T-helper 1 cell treated with Interleukin-12 subunit alpha and Interleukin-12 subunit beta and Interleukin-4 antibody, amounts not matched to agents 30 μg/mL and 1 μg/mL, for 36 hours (primary cell): ENCODE results near the gene CARS2.
"Not testable (repeated sequence)": the region's sequence is repeated elsewhere in the genome, so short reads cannot be mapped to it uniquely, and the experiment has no call there.

Source experiments
- H3K27ac Mint-ChIP-seq: one replicate; pipeline ENCODE4 v1.8.0; 2021; ENCODE audit warnings: mild to moderate bottlenecking, mixed read lengths
- H3K27me3 Mint-ChIP-seq: one replicate; pipeline ENCODE4 v1.8.0; 2021; ENCODE audit warnings: low read depth, mixed read lengths
- H3K36me3 Mint-ChIP-seq: one replicate; pipeline ENCODE4 v1.8.0; 2021; ENCODE audit warnings: low read depth, mixed read lengths
- H3K4me1 Mint-ChIP-seq: one replicate; pipeline ENCODE4 v1.8.0; 2021; ENCODE audit warnings: low read depth, mixed read lengths
- H3K4me3 Mint-ChIP-seq: one replicate; pipeline ENCODE4 v1.8.0; 2021; ENCODE audit warnings: mild to moderate bottlenecking, moderate library complexity, mixed read lengths
- H3K9me3 Mint-ChIP-seq: one replicate; pipeline ENCODE4 v1.8.0; 2021; ENCODE audit warnings: mixed read lengths

The CARS2 gene, protein sequence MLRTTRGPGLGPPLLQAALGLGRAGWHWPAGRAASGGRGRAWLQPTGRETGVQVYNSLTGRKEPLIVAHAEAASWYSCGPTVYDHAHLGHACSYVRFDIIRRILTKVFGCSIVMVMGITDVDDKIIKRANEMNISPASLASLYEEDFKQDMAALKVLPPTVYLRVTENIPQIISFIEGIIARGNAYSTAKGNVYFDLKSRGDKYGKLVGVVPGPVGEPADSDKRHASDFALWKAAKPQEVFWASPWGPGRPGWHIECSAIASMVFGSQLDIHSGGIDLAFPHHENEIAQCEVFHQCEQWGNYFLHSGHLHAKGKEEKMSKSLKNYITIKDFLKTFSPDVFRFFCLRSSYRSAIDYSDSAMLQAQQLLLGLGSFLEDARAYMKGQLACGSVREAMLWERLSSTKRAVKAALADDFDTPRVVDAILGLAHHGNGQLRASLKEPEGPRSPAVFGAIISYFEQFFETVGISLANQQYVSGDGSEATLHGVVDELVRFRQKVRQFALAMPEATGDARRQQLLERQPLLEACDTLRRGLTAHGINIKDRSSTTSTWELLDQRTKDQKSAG

DNA sequence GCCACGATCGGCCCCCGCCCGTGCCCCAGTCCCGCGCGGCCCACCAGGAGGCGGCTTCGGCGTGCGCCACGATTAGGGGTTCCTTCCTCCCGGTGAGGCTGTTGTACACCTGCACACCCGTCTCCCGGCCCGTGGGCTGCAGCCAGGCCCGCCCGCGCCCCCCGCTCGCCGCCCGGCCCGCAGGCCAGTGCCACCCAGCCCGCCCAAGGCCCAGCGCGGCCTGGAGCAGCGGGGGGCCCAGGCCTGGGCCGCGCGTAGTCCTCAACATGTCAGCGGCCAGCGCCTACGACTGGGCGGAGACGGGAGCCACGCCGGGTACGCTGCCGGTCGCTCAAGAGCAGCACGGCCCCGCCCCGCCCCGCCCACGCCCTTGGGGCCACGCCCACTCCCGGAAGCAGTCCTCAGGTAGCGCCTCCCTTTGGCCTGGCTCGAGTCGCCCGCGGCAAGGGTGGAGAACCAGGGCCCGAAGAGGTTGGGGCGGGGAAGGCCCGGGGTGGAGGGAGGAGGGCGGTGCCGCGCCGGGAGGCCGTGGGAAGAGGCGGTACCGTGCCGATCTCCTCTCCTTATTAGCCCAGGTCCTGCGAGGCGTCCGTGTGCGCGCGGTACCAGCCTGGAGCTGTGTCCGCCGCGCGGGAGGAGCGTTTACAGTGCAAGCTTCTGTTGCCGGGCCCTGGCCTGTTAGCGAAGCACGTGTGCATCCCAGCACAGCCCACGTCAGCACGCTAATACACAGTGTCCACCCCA is at the start of gene CARS2:
Gene CARS2 (minus strand): TSS at position 291 of the 744 bp plus-strand sequence. CDS start 23 bp downstream, at position 268.
- H3K27ac Mint-ChIP-seq = peak within 1 kb of the TSS; percentile 84
- no peaks in the 10 kb centered on the region for H3K9me3 Mint-ChIP-seq
- peaks cover 16% of the 10 kb centered on the region for H3K36me3 Mint-ChIP-seq
- H3K27me3 Mint-ChIP-seq = no peaks in the 10 kb centered on the region
- peaks cover 26% of the 10 kb centered on the region for H3K4me1 Mint-ChIP-seq
- peak within 1 kb of the TSS; percentile 89 for H3K4me3 Mint-ChIP-seq

DNA sequence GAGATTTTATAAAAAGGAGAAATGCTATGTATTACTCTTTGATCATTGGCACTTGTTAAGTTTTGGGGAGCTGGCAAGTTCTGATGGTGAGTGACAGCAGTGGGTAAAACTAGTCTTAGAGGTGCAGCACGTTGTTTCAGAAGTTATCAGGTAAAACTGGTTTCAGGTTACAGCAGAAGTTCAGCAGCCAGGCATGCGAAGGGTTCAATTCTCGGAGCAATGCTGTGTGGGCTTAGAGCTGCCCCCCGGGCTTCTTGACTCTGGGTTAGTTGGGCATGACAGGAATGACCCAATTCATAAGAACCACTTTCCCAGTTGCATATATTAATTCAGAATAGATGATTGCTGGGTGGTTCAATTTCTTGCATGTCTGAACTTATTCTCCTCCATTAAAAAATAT is 42.4 kb upstream of the CARS2 start:
- peaks cover 15% of the 10 kb centered on the region for H3K9me3 Mint-ChIP-seq
- H3K27me3 Mint-ChIP-seq = peaks cover 5% of the 10 kb centered on the region
- H3K4me3 Mint-ChIP-seq = no peak overlapping the region
- H3K27ac Mint-ChIP-seq = no peak overlapping the region
- no peaks in the 10 kb centered on the region for H3K36me3 Mint-ChIP-seq
- no peaks in the 10 kb centered on the region for H3K4me1 Mint-ChIP-seq

DNA sequence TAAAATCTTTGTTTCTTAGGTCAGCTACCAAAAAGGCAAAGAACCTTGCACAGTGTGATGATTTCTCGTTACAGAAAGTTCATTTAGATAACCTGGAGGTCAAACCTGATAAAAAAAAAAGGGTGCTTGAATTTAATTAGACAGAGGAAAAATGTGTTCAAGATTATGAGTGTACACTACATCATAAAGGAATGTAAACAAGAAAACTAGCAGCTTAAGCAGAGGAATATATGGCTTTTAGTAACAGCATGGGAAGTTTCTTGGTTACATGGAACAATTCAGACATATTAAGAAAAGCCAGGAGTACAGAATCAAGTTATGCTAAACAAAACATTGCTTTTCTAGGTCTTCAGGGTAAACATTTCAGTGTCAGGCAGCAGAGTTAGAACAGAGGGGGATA is 40.5 kb upstream of the CARS2 start:
- H3K27ac Mint-ChIP-seq = no peak overlapping the region
- no peaks in the 10 kb centered on the region for H3K4me1 Mint-ChIP-seq
- no peak overlapping the region for H3K4me3 Mint-ChIP-seq
- H3K27me3 Mint-ChIP-seq = peaks cover 5% of the 10 kb centered on the region
- H3K36me3 Mint-ChIP-seq = no peaks in the 10 kb centered on the region
- H3K9me3 Mint-ChIP-seq = peaks cover 13% of the 10 kb centered on the region

DNA sequence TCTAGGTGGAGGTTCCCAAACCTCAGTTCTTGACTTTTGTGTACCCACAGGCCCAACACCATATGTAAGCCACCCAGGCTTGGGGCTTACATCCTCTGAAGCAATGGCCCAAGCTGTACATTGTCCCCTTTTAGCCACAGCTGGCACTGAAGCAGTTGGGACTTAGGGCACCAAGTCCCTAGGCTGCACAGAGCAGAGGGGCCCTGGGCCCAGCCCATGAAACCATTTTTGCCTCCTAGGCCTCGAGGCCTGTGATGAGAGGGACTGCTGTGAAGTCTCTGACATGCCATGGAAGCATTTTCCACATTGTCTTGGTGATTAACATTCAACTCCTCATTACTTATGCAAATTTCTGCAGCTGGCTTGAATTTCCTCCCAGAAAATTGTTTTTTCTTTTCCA is 37.8 kb upstream of the CARS2 start:
- no peaks in the 10 kb centered on the region for H3K36me3 Mint-ChIP-seq
- no peaks in the 10 kb centered on the region for H3K4me1 Mint-ChIP-seq
- no peak overlapping the region for H3K27ac Mint-ChIP-seq
- peaks cover 14% of the 10 kb centered on the region for H3K27me3 Mint-ChIP-seq
- H3K9me3 Mint-ChIP-seq = peaks cover 13% of the 10 kb centered on the region
- no peak overlapping the region for H3K4me3 Mint-ChIP-seq

DNA sequence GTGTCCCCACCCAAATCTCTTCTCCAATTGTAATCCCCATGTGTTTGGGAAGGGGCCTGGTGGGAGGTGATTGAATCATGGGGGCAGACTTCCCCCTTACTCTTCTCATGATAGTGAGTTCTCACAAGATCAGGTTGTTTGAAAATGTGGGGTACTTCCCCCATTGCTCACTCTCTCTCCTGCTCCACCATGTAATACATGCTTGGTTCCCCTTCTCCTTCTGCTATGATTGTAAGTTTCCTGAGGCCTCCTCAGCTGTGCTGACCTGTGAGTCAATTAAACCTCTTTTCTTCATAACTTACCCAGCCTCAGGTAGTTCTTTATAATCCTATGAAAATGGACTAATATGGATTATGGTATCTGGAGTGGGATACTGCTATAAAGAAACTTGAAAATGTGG is 31.6 kb upstream of the CARS2 start:
- Mint-ChIP-seq H3K36me3 (no peaks in the 10 kb centered on the region), H3K4me3 (no peak overlapping the region), H3K9me3 (no peaks in the 10 kb centered on the region), H3K4me1 (no peaks in the 10 kb centered on the region), H3K27me3 (peaks cover 13% of the 10 kb centered on the region), H3K27ac (no peak overlapping the region)

DNA sequence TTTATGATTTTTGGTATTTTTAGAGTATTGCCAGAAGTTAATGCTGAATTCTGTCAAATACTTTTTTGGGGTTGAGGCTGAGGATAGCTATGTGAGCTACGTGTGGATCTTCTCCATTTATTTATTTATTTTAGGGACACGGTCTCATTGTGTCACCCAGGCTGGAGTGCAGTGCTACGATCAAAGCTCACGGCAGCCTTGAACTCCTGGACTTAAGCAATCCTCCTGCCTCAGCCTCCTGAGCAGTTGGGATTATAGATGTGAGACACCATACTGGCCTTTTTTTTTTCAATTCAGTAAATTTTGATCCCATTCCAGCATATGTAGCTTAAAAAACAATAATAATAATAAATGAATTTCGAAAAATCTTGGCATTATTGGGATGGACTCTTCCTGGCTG is 28.6 kb upstream of the CARS2 start:
- Mint-ChIP-seq H3K27me3 (peaks cover 9% of the 10 kb centered on the region), H3K4me1 (no peaks in the 10 kb centered on the region), H3K36me3 (no peaks in the 10 kb centered on the region), H3K27ac (no peak overlapping the region), H3K9me3 (no peaks in the 10 kb centered on the region), H3K4me3 (no peak overlapping the region)

DNA sequence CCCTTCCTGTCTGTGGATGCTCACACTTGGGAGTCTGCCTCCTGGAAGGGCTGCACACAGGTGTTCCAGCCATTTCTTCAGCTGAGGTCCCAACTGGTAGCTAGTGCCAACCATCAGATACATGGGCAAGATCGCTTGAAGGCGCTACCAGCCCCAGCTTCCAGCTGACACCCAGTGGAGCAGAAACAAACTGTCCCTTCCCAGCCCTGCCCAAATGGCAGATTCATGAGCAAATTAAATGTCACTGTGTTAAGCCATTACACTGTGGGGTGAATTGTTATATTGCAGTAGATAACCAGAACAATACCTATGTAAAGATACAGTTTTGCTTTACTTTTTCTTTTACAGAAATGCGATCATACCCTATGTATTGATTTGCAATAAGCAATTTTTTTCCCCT is 25.2 kb upstream of the CARS2 start:
- no peaks in the 10 kb centered on the region for H3K36me3 Mint-ChIP-seq
- no peak overlapping the region for H3K27ac Mint-ChIP-seq
- H3K27me3 Mint-ChIP-seq = peaks cover 12% of the 10 kb centered on the region
- no peak overlapping the region for H3K4me3 Mint-ChIP-seq
- H3K4me1 Mint-ChIP-seq = peaks cover 13% of the 10 kb centered on the region
- H3K9me3 Mint-ChIP-seq = no peaks in the 10 kb centered on the region

DNA sequence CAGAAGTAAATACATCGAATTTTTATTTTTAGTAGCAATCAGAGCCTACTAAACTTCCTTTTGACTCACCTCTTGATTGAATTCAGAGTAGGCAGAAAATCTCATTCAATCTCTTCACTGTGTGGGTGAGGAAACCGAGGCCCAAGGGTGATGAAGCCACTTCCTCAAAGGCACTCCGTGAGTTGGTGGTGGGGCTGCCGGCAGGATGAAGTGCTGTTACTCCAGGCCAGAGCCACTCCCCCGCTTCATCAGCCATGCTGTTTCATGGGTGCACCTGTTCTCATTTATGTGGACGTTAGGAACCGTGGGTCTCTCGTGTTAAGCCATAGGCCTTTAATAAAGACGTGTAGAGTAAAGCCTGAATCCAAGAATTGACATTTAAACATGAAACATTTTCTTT is 20.8 kb upstream of the CARS2 start:
- Mint-ChIP-seq H3K27me3 (peaks cover 8% of the 10 kb centered on the region), H3K4me1 (peaks cover 15% of the 10 kb centered on the region), H3K27ac (peak overlapping the region; percentile 52), H3K4me3 (peak overlapping the region; percentile 35), H3K36me3 (no peaks in the 10 kb centered on the region), H3K9me3 (no peaks in the 10 kb centered on the region)

DNA sequence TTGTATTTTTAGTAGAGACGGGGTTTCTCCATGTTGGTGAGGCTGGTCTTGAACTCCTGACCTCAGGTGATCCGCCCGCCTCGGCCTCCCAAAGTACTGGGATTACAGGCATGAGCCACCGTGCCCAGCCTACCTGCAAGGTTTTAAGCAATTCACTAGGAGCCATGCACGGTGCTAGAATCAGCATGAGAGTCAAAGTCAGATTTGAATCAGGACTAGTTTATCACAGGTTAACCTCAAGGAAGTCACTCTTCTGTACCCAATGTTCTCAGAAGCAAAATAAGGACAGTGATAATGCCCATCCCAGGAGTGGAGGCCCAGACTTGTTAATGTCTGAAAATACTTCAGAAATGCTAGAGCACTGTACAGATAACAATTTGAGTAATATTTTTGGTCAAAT is 20.2 kb upstream of the CARS2 start:
- Mint-ChIP-seq H3K4me1 (peaks cover 15% of the 10 kb centered on the region), H3K27ac (peak overlapping the region; percentile 36)
- not testable (repeated sequence) for H3K36me3 Mint-ChIP-seq

DNA sequence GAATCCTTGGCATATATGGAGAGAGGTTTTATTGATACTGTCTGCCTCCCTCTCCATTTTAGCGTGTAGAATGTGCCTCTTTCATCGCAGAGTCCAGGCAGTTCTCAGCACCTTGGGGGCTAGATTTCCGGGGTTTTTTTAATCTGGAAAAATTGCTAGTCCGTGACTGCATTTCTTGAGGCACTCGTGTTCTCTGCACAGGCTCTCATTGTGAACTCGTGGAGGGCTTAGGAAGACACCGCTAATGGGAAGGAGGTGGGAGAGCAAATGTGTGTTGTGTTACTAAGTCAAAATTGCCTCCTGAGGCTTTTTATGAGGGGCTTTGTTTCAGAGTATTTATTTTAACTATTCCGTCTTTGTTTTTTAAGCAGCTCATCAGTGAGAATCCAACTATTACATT is 17.7 kb upstream of the CARS2 start:
- peaks cover 17% of the 10 kb centered on the region for H3K4me1 Mint-ChIP-seq
- H3K27me3 Mint-ChIP-seq = peaks cover under 1% of the 10 kb centered on the region
- no peak overlapping the region for H3K27ac Mint-ChIP-seq
- peaks cover 7% of the 10 kb centered on the region for H3K36me3 Mint-ChIP-seq
- H3K9me3 Mint-ChIP-seq = no peaks in the 10 kb centered on the region
- no peak overlapping the region for H3K4me3 Mint-ChIP-seq

More for the DNA sequence above, 20.2 kb upstream of the CARS2 start:
- not testable (repeated sequence) for H3K9me3 Mint-ChIP-seq, H3K4me3 Mint-ChIP-seq, H3K27me3 Mint-ChIP-seq

DNA sequence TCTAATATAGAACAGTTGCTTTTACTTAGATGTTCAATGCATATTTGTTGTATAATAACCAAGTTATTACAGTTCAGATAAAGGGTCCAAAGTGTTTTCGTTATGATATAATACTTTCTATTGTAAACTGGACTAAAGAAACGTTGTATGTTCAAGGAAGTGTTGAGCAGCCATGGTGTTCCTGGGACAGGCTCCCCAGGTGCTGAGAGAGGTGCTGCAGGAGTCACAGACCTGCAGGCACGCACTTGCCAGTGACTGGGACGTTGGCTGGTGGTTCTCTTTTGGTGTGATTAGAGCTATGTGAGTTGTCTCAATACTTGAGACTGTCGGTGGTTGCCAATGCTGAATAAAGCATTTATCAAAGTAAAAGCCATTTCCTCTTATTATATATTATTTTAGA is 17.1 kb upstream of the CARS2 start:
- H3K4me3 Mint-ChIP-seq = no peak overlapping the region
- H3K27me3 Mint-ChIP-seq = no peaks in the 10 kb centered on the region
- H3K4me1 Mint-ChIP-seq = peaks cover 15% of the 10 kb centered on the region
- H3K36me3 Mint-ChIP-seq = peaks cover 7% of the 10 kb centered on the region
- H3K9me3 Mint-ChIP-seq = no peaks in the 10 kb centered on the region
- H3K27ac Mint-ChIP-seq = no peak overlapping the region

DNA sequence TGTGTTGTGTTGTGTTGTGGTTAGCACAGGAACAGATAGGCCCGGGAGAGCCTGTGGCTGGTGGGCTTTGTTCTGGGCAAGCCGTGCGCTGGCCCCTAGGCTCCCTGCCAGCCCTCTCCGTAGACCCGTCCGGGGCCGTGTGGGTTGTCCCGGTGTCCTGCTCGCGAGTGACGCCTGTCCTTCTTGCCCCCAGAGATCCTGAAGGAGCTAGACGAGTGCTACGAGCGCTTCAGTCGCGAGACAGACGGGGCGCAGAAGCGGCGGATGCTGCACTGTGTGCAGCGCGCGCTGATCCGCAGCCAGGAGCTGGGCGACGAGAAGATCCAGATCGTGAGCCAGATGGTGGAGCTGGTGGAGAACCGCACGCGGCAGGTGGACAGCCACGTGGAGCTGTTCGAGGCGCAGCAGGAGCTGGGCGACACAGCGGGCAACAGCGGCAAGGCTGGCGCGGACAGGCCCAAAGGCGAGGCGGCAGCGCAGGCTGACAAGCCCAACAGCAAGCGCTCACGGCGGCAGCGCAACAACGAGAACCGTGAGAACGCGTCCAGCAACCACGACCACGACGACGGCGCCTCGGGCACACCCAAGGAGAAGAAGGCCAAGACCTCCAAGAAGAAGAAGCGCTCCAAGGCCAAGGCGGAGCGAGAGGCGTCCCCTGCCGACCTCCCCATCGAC is 13.3 kb upstream of the CARS2 start:
- Mint-ChIP-seq H3K4me1 (peaks cover 15% of the 10 kb centered on the region), H3K9me3 (no peaks in the 10 kb centered on the region), H3K4me3 (no peak overlapping the region), H3K36me3 (peaks cover 7% of the 10 kb centered on the region), H3K27ac (no peak overlapping the region), H3K27me3 (no peaks in the 10 kb centered on the region)

DNA sequence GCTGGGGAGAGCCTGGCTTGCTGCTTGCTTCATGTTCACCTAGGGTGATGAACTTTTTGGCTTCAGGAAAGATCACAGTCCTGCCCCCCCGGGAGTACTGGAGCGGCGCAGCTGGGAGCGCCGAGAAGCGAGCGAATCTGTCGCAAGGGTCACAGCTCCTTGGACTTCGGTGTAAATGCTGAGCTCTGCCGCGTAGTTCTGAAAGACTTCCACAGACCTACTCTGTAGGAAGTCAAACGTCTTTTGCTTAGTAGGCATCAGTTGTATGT is 10.3 kb upstream of the CARS2 start:
- Mint-ChIP-seq H3K36me3 (peaks cover 7% of the 10 kb centered on the region), H3K9me3 (no peaks in the 10 kb centered on the region), H3K4me3 (peak overlapping the region; percentile 91), H3K27me3 (no peaks in the 10 kb centered on the region), H3K4me1 (peaks cover 17% of the 10 kb centered on the region), H3K27ac (peak overlapping the region; percentile 52)

DNA sequence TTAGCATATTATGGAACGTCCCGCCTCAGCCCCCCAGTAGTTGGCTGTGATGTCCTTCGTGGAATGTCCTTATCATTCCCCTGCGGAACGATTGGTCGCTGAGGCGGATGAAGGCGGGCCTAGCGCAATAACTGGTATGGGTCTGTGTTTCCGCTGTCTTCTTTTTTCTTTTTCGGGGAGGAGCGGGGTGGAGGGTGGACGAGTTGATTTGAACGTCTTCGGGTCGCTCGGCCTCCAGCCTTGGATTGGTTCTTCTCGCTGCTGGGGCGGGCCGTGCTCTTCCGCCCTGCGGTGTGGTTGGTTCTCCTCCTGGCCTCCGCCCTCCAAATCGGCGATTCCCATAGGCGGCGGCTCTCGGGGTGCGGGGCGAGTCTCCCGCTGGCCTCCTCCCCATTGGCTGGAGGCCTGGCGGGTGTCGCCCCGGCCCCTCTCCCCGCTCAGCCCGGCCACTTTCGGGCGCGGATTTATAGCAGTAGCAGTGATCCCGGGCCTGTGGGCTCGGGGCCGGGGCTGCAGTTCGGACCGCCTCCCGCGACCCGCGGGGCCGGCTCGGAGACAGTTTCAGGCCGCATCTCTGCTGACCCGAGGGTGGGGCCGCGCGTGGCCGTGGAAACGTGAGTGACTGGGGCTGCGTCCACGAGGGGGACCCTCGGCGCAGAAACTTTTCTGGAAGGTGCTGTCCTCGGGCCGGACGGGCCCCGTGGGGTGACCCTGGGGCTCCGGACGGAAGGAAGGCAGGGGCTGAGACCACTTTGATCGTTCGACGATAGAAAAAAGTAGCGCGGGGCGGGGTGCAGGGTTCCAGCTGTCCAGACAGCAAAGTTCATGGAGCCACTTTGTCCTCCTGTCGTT is 9.7 kb upstream of the CARS2 start:
- Mint-ChIP-seq H3K36me3 (peaks cover 7% of the 10 kb centered on the region), H3K27me3 (no peaks in the 10 kb centered on the region), H3K4me3 (peak overlapping the region; percentile 91), H3K9me3 (no peaks in the 10 kb centered on the region), H3K4me1 (peaks cover 17% of the 10 kb centered on the region), H3K27ac (peak overlapping the region; percentile 96)
